Mesodermal cell (in vitro differentiated cells): ENCODE measurements around the gene S1PR4.
"Not testable (repeated sequence)": the region's sequence is repeated elsewhere in the genome, so short reads cannot be mapped to it uniquely, and the experiment has no call there.

Experiments
- H3K27ac ChIP-seq: 2 replicates; pipeline ENCODE4 v1.7.0; 2013; ENCODE audit warnings: mild to moderate bottlenecking, low read depth, low read length, moderate library complexity; ENCODE audit not compliant: severe bottlenecking
- H3K36me3 ChIP-seq: 2 replicates; pipeline ENCODE4 v1.7.1; 2013; ENCODE audit warnings: mild to moderate bottlenecking, low read length, moderate library complexity; ENCODE audit not compliant: control insufficient read depth, insufficient read depth
- H3K4me1 ChIP-seq: one replicate; pipeline ENCODE4 v1.7.1; 2013; ENCODE audit warnings: mild to moderate bottlenecking, low read length; ENCODE audit not compliant: insufficient read depth, control insufficient read depth, poor library complexity, severe bottlenecking
- H3K4me3 ChIP-seq: 2 replicates; pipeline ENCODE4 v1.7.0; 2013; ENCODE audit warnings: low read length, control low read depth, mild to moderate bottlenecking; ENCODE audit not compliant: insufficient read depth, poor library complexity, severe bottlenecking; ENCODE audit errors: extremely low read depth
- H3K9me3 ChIP-seq: 2 replicates; pipeline ENCODE4 v1.7.1; 2013; ENCODE audit warnings: mild to moderate bottlenecking, low read length, moderate library complexity; ENCODE audit not compliant: control insufficient read depth
- WGBS, 2 experiments: methylation state at CpG; one replicate each; pipeline ENCODE4 v1.1.5; 2013; ENCODE audit warnings: missing lambda C conversion rate in 2 of 2; ENCODE audit not compliant: insufficient coverage in 2 of 2; 5-methylcytosine and 5-hydroxymethylcytosine counted together

Gene S1PR4

DNA sequence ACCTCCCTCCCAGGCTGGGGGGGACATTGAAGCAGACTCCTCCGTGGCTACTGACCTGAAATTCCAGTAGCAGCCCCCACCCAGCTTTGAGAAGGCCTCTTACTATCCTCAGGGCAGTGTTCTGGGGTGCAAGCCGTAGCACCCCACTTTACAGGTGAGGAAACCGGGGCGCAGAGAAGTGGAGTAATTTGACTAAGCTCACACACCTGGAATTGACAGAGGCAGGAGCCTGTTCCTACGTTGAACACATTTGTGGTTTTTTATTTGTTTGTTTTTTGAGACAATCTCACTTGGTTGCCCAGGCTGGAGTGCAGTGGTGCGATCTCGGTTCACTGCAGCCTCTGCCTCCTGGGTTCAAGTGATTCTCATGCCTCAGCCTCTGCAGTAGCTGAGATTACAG, 14.6 kb upstream of the S1PR4 start:
- WGBS, 2 experiments, result 70 to 78% methylated on average over 6 of the region's 7 CpGs
- Histone ChIP-seq H3K27ac (no peak overlapping the region), H3K36me3 (no peaks in the 10 kb centered on the region), H3K9me3 (peaks cover 5% of the 10 kb centered on the region), H3K4me3 (no peak overlapping the region), H3K4me1 (no peaks in the 10 kb centered on the region)

DNA sequence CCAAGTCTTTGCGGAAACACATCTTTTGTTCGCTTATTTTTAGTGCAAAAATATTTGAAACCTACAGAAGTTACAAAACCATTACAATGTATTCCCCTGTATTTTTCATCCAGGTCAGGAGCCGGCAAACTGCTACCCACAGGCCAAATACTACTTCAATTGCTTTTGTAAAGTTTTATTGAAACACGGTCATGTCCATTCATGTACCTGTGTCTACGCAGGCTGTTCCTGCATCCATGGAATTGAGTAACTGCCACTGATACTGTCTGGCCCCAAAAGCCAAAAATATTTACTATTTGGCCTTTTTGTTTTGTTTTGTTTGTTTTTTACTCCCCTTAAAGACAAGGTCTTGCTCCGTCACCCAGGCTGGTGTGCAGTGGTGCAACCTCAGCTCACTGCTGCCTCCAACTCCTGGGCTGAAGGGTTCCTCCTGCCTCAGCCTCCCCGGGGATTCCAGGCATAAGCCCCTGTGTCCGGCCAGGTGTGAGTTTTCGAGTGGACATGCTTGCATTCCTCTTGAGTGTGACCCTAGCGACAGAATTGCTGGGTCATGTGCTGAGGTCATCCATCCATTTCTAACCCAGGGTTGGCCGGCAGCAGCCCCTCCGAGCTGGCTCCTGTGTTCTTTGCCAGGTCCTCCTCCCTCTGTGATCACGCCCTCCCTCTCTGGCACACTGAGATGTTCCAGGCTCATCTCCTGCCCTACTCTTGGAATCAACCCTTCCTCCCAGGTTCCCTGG, 10.9 kb upstream of the S1PR4 start:
- Histone ChIP-seq H3K9me3 (no peaks in the 10 kb centered on the region), H3K4me3 (no peak overlapping the region), H3K27ac (no peak overlapping the region), H3K4me1 (no peaks in the 10 kb centered on the region), H3K36me3 (no peaks in the 10 kb centered on the region)
- 75 to 80% methylated on average over 11 to 13 of the region's 13 CpGs for WGBS, 2 experiments

DNA sequence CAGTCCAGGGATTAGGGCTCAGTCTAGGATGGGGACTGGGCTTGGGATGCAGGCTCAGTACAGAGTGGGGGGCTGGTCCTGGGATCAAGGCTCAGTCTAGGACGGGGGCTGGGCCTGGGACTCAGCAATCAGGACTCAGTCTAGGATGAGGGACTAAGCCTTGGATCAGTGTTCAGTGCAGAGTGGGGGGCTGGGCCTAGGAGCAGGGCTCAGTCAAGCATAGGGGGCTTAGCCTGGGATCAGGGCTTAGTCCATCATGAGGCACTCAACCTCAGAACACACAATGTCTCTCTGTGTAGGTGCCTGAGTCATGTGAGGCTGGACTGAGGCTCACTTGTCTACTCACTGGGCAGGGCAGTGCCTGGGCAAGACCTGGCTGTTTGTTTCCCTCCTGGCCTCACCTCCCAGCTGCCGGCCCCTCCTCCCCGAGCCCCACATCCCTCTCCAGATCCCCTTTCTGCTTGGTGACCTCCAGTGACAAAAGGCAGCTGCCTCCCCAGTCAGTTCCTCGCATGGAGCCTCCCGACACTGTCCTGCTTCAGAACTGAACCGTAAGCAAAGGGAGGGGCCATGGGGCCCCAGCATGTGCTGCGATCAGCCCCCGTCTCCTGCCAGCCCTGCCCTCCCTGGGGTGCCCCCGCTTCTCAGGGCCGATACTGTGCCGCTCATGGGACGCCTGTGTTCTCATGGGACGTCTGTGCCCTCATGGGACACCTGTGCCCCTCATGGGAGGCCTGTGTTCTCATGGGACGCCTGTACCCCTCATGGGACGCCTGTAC, 6.5 kb upstream of the S1PR4 start:
- Histone ChIP-seq H3K4me3 (no peak overlapping the region), H3K4me1 (no peaks in the 10 kb centered on the region), H3K27ac (no peak overlapping the region), H3K36me3 (no peaks in the 10 kb centered on the region), H3K9me3 (no peaks in the 10 kb centered on the region)
- WGBS, 2 experiments, result 85 to 86% methylated on average over 14 to 15 of the region's 15 CpGs

DNA sequence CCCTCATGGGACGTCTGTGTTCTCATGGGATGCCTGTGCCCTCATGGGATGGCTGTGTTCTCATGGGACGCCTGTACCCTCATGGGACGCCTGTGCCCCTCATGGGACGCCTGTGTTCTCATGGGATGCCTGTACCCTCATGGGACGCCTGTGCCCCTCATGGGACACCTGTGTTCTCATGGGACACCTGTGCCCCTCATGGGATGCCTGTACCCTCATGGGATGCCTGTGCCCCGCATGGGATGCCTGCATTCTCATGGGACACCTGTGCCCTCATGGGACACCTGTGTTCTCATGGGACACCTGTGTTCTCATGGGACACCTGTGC, 5.9 kb upstream of the S1PR4 start:
- H3K4me1 ChIP-seq, H3K36me3 ChIP-seq, H3K4me3 ChIP-seq, H3K9me3 ChIP-seq, H3K27ac ChIP-seq: not testable (repeated sequence)
- WGBS, 2 experiments, result 75 to 78% methylated on average over 6 of the region's 6 CpGs

DNA sequence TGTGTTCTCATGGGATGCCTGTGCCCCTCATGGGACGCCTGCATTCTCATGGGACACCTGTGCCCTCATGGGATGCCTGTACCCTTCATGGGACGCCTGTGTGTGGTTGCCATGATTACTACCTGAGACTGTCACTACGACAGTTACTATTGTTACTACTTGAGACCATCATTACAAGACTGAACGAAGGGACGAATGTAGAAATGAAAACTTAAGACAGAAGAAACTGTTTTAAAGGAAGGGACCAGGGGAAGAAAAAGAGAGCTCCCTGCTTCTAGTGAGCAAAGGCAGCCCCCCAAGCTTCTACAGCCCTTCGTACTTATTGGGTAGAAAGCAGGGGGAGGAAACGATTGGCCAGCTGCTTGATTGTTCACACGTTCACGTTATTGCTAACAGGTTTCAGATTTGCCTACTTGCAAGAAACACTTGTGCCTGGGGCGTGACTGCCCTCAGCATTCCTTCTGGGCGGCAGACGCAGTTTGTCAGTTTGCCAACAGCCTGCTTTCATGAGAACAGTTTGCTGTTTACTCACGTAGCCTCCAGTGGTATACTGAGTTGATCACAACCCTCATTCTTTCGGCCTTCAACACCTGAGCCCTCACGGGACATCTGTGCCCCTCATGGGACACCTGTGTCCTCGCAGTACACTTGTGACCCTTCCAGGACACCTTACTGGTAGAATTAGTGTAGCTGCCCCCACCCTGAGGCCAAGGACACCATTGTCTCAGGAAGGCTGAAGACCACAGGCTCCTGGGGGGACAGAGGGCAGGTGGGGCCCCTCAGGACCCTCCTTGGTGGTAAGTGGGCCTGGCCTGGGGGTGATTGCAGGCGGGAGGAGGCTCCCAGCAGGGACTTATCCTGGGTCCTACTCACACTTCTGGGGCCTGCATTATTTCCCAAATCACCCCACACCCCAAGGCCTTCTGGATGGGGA, 2.5 kb upstream of the S1PR4 start:
- Histone ChIP-seq H3K4me1 (peaks cover 5% of the 10 kb centered on the region), H3K36me3 (no peaks in the 10 kb centered on the region), H3K9me3 (no peaks in the 10 kb centered on the region), H3K27ac (no peak overlapping the region), H3K4me3 (no peak overlapping the region)
- 82% methylated on average over 15 of the region's 17 CpGs for WGBS, 2 experiments

DNA sequence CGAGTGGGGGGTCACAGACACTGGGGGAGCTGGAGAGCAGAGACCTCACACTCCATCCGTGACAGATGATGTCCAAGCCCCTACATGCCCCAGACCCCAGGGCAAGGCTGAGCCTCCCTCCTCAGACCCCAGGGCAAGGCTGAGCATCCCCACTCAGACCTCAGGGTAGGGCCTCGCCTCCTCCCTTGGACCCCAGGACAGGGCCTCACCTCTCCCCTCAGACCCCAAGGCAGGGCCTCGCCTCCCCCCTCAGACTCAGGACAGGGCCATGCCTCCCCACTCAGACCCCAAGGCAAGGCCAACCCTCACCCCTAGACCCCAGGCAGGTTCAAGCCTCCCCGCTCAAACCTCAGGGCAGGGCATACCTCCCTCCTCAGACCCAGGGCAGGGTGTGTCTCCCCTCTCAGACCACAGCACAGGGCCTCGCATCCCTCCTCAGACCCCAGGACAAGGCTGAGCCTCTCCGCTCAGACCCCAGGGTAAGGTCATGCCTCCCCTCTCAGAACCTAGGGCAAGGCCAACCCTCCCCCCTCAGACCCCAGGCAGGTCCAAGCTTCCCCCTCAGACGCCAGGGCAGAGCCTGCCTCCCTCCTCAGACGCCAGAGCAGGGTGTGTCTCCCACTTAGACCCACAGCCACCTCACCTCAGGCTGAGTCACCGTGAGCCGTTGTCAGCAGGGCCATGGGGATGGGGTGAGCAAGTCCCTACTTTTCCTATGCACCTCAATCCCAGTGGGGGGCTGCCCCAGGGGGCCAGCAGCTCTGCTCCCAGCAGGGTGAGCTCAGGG, 1.7 kb upstream of the S1PR4 start:
- H3K36me3 ChIP-seq, result no peaks in the 10 kb centered on the region
- H3K9me3 ChIP-seq, result no peaks in the 10 kb centered on the region
- H3K4me3 ChIP-seq, result no peak overlapping the region
- 90 to 91% methylated on average over 5 to 7 of the region's 11 CpGs for WGBS, 2 experiments
- peaks cover 5% of the 10 kb centered on the region for H3K4me1 ChIP-seq
- no peak overlapping the region for H3K27ac ChIP-seq

DNA sequence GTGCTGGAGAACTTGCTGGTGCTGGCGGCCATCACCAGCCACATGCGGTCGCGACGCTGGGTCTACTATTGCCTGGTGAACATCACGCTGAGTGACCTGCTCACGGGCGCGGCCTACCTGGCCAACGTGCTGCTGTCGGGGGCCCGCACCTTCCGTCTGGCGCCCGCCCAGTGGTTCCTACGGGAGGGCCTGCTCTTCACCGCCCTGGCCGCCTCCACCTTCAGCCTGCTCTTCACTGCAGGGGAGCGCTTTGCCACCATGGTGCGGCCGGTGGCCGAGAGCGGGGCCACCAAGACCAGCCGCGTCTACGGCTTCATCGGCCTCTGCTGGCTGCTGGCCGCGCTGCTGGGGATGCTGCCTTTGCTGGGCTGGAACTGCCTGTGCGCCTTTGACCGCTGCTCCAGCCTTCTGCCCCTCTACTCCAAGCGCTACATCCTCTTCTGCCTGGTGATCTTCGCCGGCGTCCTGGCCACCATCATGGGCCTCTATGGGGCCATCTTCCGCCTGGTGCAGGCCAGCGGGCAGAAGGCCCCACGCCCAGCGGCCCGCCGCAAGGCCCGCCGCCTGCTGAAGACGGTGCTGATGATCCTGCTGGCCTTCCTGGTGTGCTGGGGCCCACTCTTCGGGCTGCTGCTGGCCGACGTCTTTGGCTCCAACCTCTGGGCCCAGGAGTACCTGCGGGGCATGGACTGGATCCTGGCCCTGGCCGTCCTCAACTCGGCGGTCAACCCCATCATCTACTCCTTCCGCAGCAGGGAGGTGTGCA, 587 bp downstream of the S1PR4 start:
- Histone ChIP-seq H3K4me1 (peaks cover 5% of the 10 kb centered on the region), H3K9me3 (no peaks in the 10 kb centered on the region)
- WGBS, 2 experiments, result 94 to 95% methylated on average over 50 to 52 of the region's 52 CpGs

DNA sequence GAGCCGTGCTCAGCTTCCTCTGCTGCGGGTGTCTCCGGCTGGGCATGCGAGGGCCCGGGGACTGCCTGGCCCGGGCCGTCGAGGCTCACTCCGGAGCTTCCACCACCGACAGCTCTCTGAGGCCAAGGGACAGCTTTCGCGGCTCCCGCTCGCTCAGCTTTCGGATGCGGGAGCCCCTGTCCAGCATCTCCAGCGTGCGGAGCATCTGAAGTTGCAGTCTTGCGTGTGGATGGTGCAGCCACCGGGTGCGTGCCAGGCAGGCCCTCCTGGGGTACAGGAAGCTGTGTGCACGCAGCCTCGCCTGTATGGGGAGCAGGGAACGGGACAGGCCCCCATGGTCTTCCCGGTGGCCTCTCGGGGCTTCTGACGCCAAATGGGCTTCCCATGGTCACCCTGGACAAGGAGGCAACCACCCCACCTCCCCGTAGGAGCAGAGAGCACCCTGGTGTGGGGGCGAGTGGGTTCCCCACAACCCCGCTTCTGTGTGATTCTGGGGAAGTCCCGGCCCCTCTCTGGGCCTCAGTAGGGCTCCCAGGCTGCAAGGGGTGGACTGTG, 1.2 kb downstream of the S1PR4 start:
- Histone ChIP-seq H3K27ac (no peak overlapping the region), H3K4me1 (peaks cover 5% of the 10 kb centered on the region), H3K36me3 (no peaks in the 10 kb centered on the region), H3K4me3 (no peak overlapping the region), H3K9me3 (no peaks in the 10 kb centered on the region)
- WGBS, 2 experiments, result 93 to 96% methylated on average over 26 to 30 of the region's 31 CpGs

More for the DNA sequence above, 587 bp downstream of the S1PR4 start:
- no peak overlapping the region for H3K4me3 ChIP-seq
- no peaks in the 10 kb centered on the region for H3K36me3 ChIP-seq
- H3K27ac ChIP-seq, result no peak overlapping the region

DNA sequence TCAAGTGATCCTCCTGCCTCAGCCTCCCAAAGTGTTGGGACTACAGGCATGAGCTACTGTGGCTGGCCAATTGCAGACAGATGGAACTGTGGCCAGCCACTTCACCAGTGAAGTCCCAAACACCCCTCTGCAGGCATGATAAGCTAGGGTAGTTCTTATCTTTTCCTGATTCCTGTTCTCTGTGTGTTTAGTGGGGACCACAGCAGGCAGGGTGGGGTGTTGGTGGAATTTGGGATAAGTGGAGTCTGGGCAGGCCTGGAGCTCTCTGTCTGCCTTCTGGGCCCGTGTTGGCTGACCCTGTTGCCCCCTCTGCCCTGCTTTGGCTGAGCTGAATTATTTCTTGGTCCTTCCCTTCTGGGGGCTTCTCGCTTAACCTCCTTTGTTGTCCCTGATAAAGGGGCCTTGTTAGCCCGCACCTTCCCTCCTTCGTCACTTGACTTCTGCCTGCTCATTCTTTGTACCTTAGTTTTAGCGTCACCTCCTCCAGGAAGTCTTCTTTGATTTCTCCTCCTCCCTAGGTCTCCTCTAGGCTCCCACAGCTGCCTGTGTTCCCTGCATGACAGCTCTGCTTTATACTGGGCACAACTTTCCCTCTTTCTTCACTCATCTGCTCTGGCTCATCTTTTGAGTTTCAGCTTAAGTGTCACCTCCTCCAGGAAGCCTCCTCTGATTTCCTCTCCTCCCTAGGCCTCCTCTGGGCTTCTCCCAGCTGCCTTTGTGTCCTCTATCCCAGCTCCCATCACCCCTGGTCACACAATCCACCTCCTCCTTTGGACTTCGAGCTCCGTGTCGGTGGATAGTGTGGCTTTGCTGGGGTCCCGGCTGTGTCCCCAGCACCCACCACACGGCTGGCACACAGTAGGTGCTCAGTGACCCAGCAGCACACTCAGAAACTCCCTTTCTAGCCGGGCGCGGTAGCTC, 5.4 kb downstream of the S1PR4 start:
- Histone ChIP-seq H3K27ac (no peak overlapping the region), H3K36me3 (peaks cover 12% of the 10 kb centered on the region), H3K9me3 (no peaks in the 10 kb centered on the region), H3K4me1 (peaks cover 13% of the 10 kb centered on the region), H3K4me3 (no peak overlapping the region)
- WGBS, 2 experiments, result 85 to 91% methylated on average over 7 to 13 of the region's 13 CpGs
